Mucosa of gallbladder (tissue), 1 donor: ENCODE results near the gene PPP6R3. TPM values are rescaled to one million over a fixed set of nuclear protein-coding genes. Genes with fewer than 3 reads are reported as not detected.
"Not testable (repeated sequence)": the region's sequence is repeated elsewhere in the genome, so short reads cannot be mapped to it uniquely, and the experiment has no call there.

Experiments
- DNase-seq: peaks from one replicate; pipeline ENCODE4 v3.0.0-alpha.2; 2020; ENCODE audit warnings: low spot score
- total RNA-seq: library from RNA; stranded (reverse); gene quantifications from one replicate; pipeline ENCODE4 v1.2.1, GENCODE V29; 2021
- donor health status: DM: no; HTN: no; CAD: no.

PPP6R3 gene
- total RNA-seq, 1 donor from 2014 or later, result 114 TPM

GRCh38 chr11:68436162-68436888, 24.2 kb upstream of the PPP6R3 start:
- DNase-seq, result no peak

- DNase-seq, result no peak
Observed at GRCh38 chr11:68436985-68437926, 23.3 kb upstream of the PPP6R3 start.

DNA sequence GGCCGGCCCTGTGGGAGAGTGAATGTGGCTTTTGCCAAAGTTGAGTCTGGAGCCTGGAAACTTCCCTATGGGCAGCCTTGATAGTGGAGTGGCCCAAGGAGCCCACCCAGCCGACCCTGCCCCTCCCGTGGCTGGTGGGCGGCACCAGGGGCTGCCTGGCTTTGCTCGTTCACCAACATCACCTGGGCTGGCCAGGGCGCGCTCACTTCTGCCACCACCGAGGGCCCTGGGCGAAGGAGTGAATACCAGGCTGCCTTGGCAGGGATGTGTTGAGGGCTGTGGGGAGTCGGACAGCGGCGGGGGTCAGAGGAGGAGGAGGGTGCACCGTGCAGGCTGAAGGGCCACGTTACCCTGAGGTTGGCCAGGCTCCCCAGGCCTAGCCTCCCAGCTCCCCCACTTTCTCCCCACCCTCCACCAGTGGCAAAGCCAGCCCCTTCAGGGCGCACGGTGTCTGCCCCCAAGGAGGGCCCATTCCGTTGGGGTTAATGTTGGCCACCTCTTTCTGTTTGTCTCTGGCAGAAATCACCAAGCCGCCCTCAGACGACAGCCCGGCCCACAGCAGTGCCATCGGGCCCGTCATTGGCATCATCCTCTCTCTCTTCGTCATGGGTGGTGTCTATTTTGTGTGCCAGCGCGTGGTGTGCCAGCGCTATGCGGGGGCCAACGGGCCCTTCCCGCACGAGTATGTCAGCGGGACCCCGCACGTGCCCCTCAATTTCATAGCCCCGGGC, 22.5 kb upstream of the PPP6R3 start:
- no peak for DNase-seq

DNA sequence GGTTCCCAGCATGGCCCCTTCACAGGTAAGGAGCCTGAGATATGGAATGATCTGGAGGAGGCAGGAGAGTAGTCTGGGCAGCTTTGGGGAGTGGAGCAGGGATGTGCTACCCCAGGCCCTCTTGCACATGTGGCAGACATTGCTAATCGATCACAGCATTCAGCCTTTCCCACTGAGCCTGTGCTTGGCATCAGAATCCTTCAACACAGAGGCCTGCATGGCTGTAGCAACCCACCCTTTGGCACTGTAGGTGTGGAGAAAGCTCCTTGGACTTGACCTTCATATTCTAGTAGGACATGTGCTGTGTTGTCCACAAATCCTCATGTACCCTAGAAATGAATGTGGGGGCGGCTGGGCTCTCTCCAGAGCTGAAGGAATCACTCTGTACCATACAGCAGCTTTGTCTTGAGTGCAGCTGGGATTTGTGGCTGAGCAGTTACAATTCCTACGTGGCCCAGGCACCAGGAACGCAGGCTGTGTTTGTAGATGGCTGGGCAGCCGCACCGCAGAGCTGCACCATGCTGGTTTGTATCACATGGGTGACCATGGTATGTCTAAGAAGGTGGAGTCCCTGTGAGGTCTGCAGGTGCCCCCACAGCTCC, 21.8 kb upstream of the PPP6R3 start:
- no peak for DNase-seq

DNA sequence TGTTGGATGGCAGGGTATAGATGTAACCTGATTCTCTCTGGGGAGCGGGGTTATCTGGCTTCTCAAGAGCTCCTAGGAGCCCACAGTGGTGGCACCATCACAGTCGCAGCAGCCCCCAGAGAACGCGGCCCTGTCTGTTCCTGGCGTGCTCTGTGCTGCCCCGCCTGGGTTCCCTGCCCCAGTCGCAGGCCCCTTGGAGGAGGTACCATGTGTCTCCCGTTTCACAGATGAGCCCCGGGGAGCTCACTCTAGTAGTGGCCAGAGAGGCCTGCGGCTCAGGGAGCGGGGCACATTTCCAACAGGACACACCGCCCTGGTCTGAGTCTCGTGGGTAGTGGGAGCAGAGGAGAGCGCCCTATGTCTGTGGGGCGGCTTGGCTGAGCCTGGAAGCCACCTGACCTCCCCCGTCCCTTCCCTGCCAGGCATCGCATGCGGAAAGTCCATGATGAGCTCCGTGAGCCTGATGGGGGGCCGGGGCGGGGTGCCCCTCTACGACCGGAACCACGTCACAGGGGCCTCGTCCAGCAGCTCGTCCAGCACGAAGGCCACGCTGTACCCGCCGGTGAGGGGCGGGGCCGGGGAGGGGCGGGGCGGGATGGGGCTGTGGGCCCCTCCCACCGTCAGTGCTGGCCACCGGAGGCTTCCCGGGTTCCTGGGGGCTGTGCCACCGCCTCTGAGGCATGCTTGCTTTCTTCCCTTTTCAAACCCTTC, 21.0 kb upstream of the PPP6R3 start:
- DNase-seq, result no peak

- no peak for DNase-seq
Observed at GRCh38 chr11:68440224-68440623, 20.3 kb upstream of the PPP6R3 start.

DNA sequence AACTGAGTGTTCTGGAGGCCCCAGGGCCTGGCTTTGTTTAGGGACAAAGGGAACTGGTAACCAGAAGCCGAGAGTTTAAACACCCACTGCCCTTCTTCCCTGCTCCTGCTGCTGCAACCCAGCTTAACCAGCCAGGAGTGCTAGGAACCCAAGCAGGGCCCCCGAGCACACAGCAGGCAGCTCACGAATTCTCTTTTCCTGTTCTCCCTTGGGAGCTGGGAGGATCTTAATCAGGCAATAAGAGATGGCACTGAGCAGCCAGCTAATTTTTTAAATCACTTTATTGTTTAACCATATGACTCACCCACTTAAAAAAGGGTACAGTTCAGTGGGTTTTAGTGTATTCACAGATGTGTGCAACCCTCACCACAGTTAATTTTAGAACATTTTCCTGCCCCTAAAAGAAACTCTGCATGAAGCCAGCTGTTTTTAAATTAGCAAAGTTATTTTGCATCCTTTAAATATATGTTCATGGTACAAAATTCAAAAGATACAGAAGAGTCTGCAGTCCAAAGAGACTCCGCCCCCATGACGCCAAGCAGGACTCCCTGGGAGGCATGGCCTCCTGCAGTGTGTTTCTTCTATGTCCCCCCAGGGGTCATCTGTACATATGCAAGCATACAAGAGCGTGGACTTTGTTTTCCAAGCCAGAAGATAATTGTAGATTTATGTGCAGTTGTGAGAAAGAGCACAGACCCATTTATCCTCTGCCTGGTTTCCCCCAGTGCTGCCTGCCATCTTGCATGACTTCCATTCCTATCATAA, 18.9 kb upstream of the PPP6R3 start:
- DNase-seq, result no peak

- no peak for DNase-seq
Observed at GRCh38 chr11:68442433-68442832, 18.1 kb upstream of the PPP6R3 start.

DNA sequence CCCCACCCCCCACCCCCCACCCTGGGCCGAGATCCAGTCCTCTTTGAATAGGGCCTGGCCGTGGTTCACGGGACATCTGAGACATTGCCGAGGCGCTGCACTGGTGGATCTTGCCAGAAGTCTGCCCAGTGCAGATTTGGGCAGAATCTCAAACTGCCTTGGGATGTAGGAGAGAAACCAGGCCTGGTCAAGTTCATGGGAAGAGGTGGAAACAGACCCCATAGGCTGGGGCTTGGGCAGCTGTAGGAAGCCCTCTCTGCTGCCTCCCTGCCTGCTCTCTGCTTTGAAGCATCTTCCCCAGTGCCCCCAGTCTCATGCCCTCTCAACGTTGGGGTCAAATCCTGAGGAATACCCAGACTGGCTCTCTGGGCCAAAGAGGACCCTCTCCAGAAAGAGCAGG, 16.0 kb upstream of the PPP6R3 start:
- no peak for DNase-seq

DNA sequence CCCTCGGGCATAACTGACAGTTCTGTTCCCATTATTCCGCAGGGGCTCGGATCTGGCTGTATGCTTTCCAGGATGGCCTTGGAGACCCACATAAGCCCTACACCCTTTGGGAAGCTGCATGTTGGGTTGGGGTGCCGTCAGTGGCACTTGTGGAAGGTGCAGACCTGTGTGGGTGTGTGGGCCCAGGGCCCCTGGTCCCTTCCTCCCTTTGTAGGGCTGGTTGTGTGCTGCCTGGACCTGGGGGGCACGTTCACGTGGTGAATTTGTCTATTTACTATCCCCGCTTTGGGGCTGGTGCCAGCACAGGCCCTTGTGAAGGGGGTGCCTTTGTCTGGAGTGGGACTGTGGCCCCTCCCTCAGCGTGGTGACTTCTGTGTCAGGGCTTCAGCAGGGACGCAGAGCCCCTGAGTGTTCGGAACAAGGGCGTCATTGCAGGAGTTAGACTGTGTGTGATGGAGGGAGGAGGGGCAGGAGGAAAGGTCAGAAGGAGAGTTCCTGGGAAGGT, 15.0 kb upstream of the PPP6R3 start:
- no peak for DNase-seq

DNA sequence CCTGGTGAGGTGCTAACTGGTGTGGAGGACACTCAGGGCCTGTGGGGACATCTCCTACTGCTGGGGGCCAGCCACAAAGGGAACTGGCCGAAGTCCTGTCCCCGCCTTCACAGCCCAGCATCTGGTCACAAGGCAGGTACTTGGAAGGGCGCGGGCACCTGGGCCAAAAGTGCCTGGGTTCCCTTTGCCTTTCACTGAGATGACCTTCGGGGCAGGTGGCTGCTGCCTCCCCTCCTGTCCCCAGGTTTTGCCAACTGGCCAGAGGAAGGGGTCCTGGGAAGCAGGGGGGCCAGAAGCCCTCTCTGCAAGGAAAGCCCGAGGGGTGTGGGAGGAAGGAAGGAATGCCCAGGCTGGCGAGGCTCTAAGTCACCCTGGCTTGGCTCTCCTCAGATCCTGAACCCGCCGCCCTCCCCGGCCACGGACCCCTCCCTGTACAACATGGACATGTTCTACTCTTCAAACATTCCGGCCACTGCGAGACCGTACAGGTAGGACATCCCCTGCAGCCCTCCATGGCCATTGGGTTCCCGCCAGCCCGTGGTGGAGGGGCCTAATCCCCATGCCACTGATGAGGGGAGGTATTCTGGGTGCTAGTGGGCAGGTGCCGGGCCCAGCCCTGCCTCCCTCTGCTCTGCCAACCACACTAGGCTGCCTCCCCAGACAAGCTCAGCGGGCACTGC, 14.4 kb upstream of the PPP6R3 start:
- no peak for DNase-seq

GRCh38 chr11:68447015-68447801, 13.3 kb upstream of the PPP6R3 start:
- DNase-seq, result peak; percentile 77

GRCh38 chr11:68447914-68448313, 12.6 kb upstream of the PPP6R3 start:
- not testable (repeated sequence) for DNase-seq

DNA sequence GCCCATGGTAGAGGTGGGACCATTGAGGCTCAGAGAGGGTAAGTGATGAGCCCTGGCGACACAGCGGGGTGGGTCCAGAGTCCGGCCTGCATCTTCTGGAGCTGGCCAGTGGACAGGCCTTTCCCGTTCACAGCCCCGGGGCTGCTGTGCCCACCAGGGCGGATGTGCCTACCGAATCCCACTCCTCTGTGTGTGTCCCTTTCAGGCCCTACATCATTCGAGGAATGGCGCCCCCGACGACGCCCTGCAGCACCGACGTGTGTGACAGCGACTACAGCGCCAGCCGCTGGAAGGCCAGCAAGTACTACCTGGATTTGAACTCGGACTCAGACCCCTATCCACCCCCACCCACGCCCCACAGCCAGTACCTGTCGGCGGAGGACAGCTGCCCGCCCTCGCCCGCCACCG, 11.9 kb upstream of the PPP6R3 start:
- no peak for DNase-seq

DNA sequence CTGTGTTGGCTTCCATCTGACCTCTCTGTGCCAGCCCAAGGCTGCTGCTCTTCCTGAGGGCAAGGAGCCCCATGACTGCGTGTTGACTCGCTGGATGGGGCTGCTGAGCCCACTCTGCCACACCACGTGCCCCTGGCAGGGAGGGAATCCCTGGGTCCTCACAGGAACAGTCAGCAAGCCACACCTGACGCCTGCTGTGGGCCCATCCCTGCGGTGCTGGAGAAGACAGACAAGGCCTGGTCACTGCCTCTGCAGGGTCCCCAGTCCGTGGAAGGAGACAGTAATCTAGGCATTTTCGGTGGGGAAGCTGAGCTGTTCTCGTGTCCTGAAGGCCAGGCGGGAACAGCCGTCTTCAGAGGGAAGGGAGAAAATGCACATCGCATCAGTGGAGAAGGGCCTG, 10.6 kb upstream of the PPP6R3 start:
- no peak for DNase-seq

DNA sequence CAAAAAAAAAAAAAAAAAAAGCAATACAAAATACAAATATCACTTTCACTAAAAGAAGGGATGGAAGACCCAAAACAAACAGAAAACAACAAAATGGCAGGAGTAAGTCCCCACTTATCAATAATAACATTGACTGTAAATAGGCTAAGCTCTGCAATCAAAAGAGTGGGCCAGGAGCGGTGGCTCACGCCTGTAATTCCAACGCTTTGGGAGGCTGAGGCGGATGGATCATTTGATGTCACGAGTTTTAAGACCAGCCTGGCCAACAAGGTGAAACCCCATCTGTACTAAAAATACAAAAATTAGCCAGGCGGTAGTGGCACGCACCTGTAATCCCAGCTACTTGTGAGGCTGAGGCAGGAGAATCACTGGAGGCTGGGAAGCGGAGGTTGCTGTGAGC, 9.8 kb upstream of the PPP6R3 start:
- DNase-seq, result no peak

DNA sequence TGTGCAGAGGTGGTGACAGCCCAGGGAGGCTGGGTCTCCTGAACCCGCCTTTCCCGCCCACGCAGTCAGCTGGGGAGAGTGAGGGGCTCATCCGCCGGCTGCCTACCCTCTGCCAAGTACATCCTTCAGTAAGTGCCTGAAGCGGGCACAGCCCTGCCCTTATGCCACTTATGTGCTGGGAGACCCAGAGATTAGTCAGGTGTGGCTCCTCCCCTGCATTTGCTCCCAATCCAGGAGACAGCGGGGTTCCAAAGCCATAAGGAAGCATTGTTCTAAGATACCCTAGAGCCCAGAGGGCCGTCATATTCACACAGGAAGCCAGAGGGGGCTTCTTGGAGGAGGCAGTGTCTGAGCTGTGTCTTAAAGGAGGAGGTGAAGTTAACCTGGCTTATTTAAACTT, 5.8 kb upstream of the PPP6R3 start:
- no peak for DNase-seq

DNA sequence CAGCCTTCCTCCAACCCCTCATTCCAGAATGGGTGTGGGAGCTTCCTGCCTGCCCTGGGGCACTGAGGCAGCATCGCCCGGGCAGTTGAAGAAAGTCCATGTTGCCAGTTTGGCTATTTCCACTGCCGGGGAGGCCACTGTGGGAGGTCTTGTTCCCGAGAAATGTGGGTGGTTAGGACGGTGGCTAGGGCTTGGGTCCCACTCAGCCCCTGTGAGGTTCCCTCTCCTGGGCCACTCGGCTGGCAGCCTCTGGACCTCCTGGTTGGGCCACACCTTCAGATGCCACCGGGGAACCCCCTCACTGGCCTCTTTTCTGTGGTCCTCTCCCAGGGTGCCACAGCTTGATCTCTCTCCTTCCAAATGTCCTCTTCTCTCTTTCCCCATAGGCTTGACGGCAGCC, 5.1 kb upstream of the PPP6R3 start:
- DNase-seq, result no peak
